GM23338 (cell line): Measurements from ENCODE around the gene NUP205. TPM values are rescaled to one million over a fixed set of nuclear protein-coding genes. Genes with fewer than 3 reads are reported as not detected.

Experiments used
- ATAC-seq: fragments of 200-7000 bp; cut with Tn5 transposase; 3 replicates; pipeline ENCODE4 v1.9.1; 2020
- DNase-seq: peaks from one replicate; pipeline ENCODE4 v3.0.0-alpha.2; 2015; ENCODE audit warnings: low spot score
- H2AFZ ChIP-seq: fragments of 200-600 bp; sonication (generic); 2 replicates; pipeline ENCODE4 v1.8.0; 2016; ENCODE audit warnings: antibody characterized with exemption, mild to moderate bottlenecking, moderate library complexity
- H3F3A ChIP-seq: fragments of 200-600 bp; sonication (generic); replicated peaks from 2 replicates; pipeline ENCODE4 v1.8.0; 2017; ENCODE audit warnings: antibody characterized with exemption, mixed run types, low read depth
- H3K27ac ChIP-seq: fragments of 200-600 bp; sonication (generic); 2 replicates; pipeline ENCODE4 v1.6.1; 2016; ENCODE audit warnings: low read depth
- H3K27me3 ChIP-seq: fragments of 200-600 bp; sonication (generic); 2 replicates; pipeline ENCODE4 v1.8.0; 2016; ENCODE audit warnings: mild to moderate bottlenecking, mixed run types, moderate library complexity; ENCODE audit not compliant: insufficient read depth
- H3K36me3 ChIP-seq: fragments of 200-600 bp; sonication (generic); 2 replicates; pipeline ENCODE4 v1.8.0; 2016; ENCODE audit warnings: mild to moderate bottlenecking; ENCODE audit not compliant: insufficient read depth
- H3K4me1 ChIP-seq: fragments of 200-600 bp; sonication (generic); 2 replicates; pipeline ENCODE4 v1.8.0; 2016; ENCODE audit warnings: mild to moderate bottlenecking, moderate library complexity; ENCODE audit not compliant: insufficient read depth
- H3K4me2 ChIP-seq: fragments of 200-600 bp; sonication (generic); 2 replicates; pipeline ENCODE4 v1.7.1; 2017; ENCODE audit warnings: mixed run types
- H3K4me3 ChIP-seq: fragments of 200-600 bp; sonication (generic); 2 replicates; pipeline ENCODE4 v1.6.1; 2016; ENCODE audit warnings: mixed run types
- H3K79me2 ChIP-seq: fragments of 200-600 bp; sonication (generic); replicated peaks from 2 replicates; pipeline ENCODE4 v1.8.0; 2017; ENCODE audit warnings: mild to moderate bottlenecking; ENCODE audit not compliant: insufficient read depth
- H3K9me2 ChIP-seq: fragments of 200-600 bp; sonication (generic); 2 replicates; pipeline ENCODE4 v1.8.0; 2017; ENCODE audit not compliant: insufficient read depth
- H4K20me1 ChIP-seq: fragments of 200-600 bp; sonication (generic); replicated peaks from 2 replicates; pipeline ENCODE4 v1.8.0; 2017; ENCODE audit warnings: mild to moderate bottlenecking; ENCODE audit not compliant: insufficient read depth
- H3K27ac Mint-ChIP-seq: 2 replicates; pipeline ENCODE4 v1.8.0; 2020; ENCODE audit warnings: inconsistent platforms, mild to moderate bottlenecking, moderate library complexity, mixed read lengths
- H3K27me3 Mint-ChIP-seq: 3 replicates; pipeline ENCODE4 v1.8.0; 2022; ENCODE audit warnings: low read depth, mild to moderate bottlenecking, moderate library complexity, mixed read lengths, inconsistent platforms; ENCODE audit not compliant: insufficient read depth, poor library complexity
- H3K36me3 Mint-ChIP-seq: 3 replicates; pipeline ENCODE4 v1.8.0; 2021; ENCODE audit warnings: low read depth, mild to moderate bottlenecking, inconsistent platforms, moderate library complexity, mixed read lengths
- H3K4me1 Mint-ChIP-seq: 3 replicates; pipeline ENCODE4 v1.8.0; 2020; ENCODE audit warnings: mild to moderate bottlenecking, inconsistent platforms, mixed read lengths
- H3K4me3 Mint-ChIP-seq: 3 replicates; pipeline ENCODE4 v1.8.0; 2021; ENCODE audit warnings: moderate library complexity, mild to moderate bottlenecking, inconsistent platforms, mixed read lengths
- H3K9me3 Mint-ChIP-seq: 3 replicates; pipeline ENCODE4 v1.8.0; 2020; ENCODE audit warnings: moderate library complexity, mild to moderate bottlenecking, inconsistent platforms, mixed read lengths
- CREB1 ChIP-seq: fragments of 250-450 bp; sonication (Bioruptor Pico); IDR thresholded peaks from 2 replicates; pipeline ENCODE4 v1.5.0; 2020; ENCODE audit warnings: low read depth, mild to moderate bottlenecking, moderate library complexity
- EZH2 ChIP-seq: fragments of 200-600 bp; sonication (generic); IDR thresholded peaks from one replicate; pipeline ENCODE4 v1.8.0; 2017; ENCODE audit warnings: antibody characterized with exemption, mild to moderate bottlenecking, low read depth; ENCODE audit not compliant: unreplicated experiment
- EZH2phosphoT487 ChIP-seq: fragments of 200-600 bp; sonication (generic); IDR thresholded peaks from one replicate; pipeline ENCODE4 v1.8.1; 2018; ENCODE audit warnings: antibody characterized with exemption; ENCODE audit not compliant: unreplicated experiment
- POLR2AphosphoS5 ChIP-seq: IDR thresholded peaks from 2 replicates; pipeline ENCODE4 v1.6.1; 2016; ENCODE audit warnings: antibody characterized with exemption, low read depth
- STAT1 ChIP-seq: IDR thresholded peaks from one replicate; pipeline ENCODE4 v1.6.1; 2016; ENCODE audit warnings: antibody characterized with exemption; ENCODE audit not compliant: unreplicated experiment
- ZNF114 ChIP-seq: fragments of 250-450 bp; sonication (Bioruptor Pico); IDR thresholded peaks from 2 replicates; pipeline ENCODE4 v1.5.0; 2020; ENCODE audit warnings: mild to moderate bottlenecking, moderate library complexity
- ZNF331 ChIP-seq: fragments of 250-450 bp; sonication (Bioruptor Pico); IDR thresholded peaks from 2 replicates; pipeline ENCODE4 v1.5.0; 2020; ENCODE audit warnings: low read depth, mild to moderate bottlenecking, moderate library complexity
- polyA plus RNA-seq: library from polyadenylated mRNA; unstranded; fragments of >200 nt; fragmentation: Nextera tagmentation; extraction: Ambion mirVana; gene quantifications from 2 replicates; pipeline ENCODE4 v1.2.1, GENCODE V29; 2016
- total RNA-seq: library from RNA; depleted of rRNA; stranded (reverse); fragments of >200 nt; shearing (Covaris generic); gene quantifications from 2 replicates; pipeline ENCODE4 v1.2.3, GENCODE V29; 2014
- TF ChIP-seq, protein P1 (sequence below): fragments of 250-450 bp; sonication (Bioruptor Pico); IDR thresholded peaks from 2 replicates; pipeline ENCODE4 v1.5.0; 2020; ENCODE audit warnings: mild to moderate bottlenecking, moderate library complexity
- TF ChIP-seq, protein P2 (sequence below), 2 experiments: fragments of 200-600 bp in 1 of 2; sonication (generic) in 1 of 2; conservative IDR thresholded peaks; 2 replicates each; pipeline versions ENCODE4 v1.5.1 to v1.6.1; 2016 to 2017; ENCODE audit warnings: antibody characterized with exemption in 2 of 2, low read depth in 2 of 2, mild to moderate bottlenecking in 2 of 2, moderate library complexity in 1 of 2
- TF ChIP-seq, protein P3 (sequence below): IDR thresholded peaks from 2 replicates; pipeline ENCODE4 v1.6.1; 2016; ENCODE audit warnings: antibody characterized with exemption
- TF ChIP-seq, protein P4 (sequence below): IDR thresholded peaks from one replicate; pipeline ENCODE4 v1.6.1; 2018; ENCODE audit warnings: antibody characterized with exemption; ENCODE audit not compliant: unreplicated experiment

The NUP205 gene
- total and polyA plus RNA-seq, 2 experiments from 2014 or later = 150 to 212 TPM

DNA sequence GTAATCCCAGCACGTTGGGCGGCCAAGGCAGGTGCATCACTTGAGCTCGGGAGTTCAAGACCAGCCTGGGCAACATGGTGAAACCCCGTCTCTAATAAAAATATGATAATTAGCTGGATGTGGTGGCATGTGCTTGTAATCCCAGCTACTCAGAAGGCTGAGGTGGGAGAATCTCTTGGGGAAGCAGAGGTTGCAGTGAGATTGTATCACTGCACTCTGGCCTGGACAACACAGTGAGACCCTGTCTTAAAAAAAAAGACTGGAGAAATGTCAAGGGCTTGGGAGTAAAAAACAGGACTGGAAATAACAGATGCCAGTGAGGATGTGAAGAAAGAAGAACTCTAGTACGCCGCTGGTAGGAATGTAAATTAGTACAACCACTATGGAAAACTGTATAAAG, 16.7 kb upstream of the NUP205 start (continued):
- TF ChIP-seq, protein P1, sequence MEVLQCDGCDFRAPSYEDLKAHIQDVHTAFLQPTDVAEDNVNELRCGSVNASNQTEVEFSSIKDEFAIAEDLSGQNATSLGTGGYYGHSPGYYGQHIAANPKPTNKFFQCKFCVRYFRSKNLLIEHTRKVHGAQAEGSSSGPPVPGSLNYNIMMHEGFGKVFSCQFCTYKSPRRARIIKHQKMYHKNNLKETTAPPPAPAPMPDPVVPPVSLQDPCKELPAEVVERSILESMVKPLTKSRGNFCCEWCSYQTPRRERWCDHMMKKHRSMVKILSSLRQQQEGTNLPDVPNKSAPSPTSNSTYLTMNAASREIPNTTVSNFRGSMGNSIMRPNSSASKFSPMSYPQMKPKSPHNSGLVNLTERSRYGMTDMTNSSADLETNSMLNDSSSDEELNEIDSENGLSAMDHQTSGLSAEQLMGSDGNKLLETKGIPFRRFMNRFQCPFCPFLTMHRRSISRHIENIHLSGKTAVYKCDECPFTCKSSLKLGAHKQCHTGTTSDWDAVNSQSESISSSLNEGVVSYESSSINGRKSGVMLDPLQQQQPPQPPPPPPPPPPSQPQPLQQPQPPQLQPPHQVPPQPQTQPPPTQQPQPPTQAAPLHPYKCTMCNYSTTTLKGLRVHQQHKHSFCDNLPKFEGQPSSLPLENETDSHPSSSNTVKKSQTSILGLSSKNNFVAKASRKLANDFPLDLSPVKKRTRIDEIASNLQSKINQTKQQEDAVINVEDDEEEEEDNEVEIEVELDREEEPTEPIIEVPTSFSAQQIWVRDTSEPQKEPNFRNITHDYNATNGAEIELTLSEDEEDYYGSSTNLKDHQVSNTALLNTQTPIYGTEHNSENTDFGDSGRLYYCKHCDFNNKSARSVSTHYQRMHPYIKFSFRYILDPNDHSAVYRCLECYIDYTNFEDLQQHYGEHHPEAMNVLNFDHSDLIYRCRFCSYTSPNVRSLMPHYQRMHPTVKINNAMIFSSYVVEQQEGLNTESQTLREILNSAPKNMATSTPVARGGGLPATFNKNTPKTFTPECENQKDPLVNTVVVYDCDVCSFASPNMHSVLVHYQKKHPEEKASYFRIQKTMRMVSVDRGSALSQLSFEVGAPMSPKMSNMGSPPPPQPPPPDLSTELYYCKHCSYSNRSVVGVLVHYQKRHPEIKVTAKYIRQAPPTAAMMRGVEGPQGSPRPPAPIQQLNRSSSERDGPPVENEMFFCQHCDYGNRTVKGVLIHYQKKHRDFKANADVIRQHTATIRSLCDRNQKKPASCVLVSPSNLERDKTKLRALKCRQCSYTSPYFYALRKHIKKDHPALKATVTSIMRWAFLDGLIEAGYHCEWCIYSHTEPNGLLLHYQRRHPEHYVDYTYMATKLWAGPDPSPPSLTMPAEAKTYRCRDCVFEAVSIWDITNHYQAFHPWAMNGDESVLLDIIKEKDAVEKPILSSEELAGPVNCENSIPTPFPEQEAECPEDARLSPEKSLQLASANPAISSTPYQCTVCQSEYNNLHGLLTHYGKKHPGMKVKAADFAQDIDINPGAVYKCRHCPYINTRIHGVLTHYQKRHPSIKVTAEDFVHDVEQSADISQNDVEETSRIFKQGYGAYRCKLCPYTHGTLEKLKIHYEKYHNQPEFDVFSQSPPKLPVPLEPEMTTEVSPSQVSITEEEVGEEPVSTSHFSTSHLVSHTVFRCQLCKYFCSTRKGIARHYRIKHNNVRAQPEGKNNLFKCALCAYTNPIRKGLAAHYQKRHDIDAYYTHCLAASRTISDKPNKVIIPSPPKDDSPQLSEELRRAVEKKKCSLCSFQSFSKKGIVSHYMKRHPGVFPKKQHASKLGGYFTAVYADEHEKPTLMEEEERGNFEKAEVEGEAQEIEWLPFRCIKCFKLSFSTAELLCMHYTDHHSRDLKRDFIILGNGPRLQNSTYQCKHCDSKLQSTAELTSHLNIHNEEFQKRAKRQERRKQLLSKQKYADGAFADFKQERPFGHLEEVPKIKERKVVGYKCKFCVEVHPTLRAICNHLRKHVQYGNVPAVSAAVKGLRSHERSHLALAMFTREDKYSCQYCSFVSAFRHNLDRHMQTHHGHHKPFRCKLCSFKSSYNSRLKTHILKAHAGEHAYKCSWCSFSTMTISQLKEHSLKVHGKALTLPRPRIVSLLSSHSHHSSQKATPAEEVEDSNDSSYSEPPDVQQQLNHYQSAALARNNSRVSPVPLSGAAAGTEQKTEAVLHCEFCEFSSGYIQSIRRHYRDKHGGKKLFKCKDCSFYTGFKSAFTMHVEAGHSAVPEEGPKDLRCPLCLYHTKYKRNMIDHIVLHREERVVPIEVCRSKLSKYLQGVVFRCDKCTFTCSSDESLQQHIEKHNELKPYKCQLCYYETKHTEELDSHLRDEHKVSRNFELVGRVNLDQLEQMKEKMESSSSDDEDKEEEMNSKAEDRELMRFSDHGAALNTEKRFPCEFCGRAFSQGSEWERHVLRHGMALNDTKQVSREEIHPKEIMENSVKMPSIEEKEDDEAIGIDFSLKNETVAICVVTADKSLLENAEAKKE = no peak
- TF ChIP-seq, protein P2, sequence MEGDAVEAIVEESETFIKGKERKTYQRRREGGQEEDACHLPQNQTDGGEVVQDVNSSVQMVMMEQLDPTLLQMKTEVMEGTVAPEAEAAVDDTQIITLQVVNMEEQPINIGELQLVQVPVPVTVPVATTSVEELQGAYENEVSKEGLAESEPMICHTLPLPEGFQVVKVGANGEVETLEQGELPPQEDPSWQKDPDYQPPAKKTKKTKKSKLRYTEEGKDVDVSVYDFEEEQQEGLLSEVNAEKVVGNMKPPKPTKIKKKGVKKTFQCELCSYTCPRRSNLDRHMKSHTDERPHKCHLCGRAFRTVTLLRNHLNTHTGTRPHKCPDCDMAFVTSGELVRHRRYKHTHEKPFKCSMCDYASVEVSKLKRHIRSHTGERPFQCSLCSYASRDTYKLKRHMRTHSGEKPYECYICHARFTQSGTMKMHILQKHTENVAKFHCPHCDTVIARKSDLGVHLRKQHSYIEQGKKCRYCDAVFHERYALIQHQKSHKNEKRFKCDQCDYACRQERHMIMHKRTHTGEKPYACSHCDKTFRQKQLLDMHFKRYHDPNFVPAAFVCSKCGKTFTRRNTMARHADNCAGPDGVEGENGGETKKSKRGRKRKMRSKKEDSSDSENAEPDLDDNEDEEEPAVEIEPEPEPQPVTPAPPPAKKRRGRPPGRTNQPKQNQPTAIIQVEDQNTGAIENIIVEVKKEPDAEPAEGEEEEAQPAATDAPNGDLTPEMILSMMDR (conservative IDR thresholded peaks at IDR 0.05; ENCODE audit: low read depth in 2 of 2) = no peak
- no peak for TF ChIP-seq EZH2
- no peak for TF ChIP-seq STAT1
- no peak for TF ChIP-seq POLR2AphosphoS5

DNA sequence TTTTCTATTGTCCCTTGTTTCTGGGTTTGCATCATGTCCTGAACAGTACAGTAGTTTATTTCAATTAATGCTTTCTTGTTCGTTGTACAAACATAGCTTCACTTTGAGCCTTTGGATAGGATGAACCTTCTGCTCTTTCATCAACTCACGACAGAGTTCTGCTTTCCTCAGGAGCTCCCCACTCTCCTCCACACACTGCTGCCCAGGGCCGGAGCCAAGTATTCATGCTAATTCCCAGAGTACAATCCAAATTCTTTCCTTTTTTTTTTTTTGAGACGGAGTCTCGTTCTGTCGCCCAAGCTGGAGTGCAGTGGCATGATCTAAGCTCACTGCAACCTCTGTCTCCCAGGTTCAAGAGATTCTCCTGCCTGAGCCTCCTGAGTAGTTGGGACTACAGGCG, 7.5 kb upstream of the NUP205 start:
- no peaks in the 10 kb centered on the region for H3K9me3 Mint-ChIP-seq
- H3K36me3 Mint-ChIP-seq = no peaks in the 10 kb centered on the region
- H3K4me1 Mint-ChIP-seq = no peaks in the 10 kb centered on the region
- ATAC-seq (no peak), DNase-seq (no peak)
- no peaks in the 10 kb centered on the region for H3K79me2 ChIP-seq
- H3K27me3 Mint-ChIP-seq = no peaks in the 10 kb centered on the region
- no peaks in the 10 kb centered on the region for H3K9me2 ChIP-seq
- H3K27ac Mint-ChIP-seq = peak overlapping the region; percentile 31; the same call in 1 of the 2 replicates
- no peak overlapping the region for H3K27ac ChIP-seq
- peak overlapping the region; percentile 83 for H2AFZ ChIP-seq
- no peak overlapping the region for H3K4me3 Mint-ChIP-seq
- H3K4me2 ChIP-seq = no peak overlapping the region
- H4K20me1 ChIP-seq = no peaks in the 10 kb centered on the region
- H3K4me1 ChIP-seq = no peaks in the 10 kb centered on the region
- no peak overlapping the region for H3K4me3 ChIP-seq
- no peaks in the 10 kb centered on the region for H3K36me3 ChIP-seq
- no peaks in the 10 kb centered on the region for H3F3A ChIP-seq
- H3K27me3 ChIP-seq = no peaks in the 10 kb centered on the region
- TF ChIP-seq, protein P2 (conservative IDR thresholded peaks at IDR 0.05; ENCODE audit: low read depth in 2 of 2) = no peak
- TF ChIP-seq, protein P3, sequence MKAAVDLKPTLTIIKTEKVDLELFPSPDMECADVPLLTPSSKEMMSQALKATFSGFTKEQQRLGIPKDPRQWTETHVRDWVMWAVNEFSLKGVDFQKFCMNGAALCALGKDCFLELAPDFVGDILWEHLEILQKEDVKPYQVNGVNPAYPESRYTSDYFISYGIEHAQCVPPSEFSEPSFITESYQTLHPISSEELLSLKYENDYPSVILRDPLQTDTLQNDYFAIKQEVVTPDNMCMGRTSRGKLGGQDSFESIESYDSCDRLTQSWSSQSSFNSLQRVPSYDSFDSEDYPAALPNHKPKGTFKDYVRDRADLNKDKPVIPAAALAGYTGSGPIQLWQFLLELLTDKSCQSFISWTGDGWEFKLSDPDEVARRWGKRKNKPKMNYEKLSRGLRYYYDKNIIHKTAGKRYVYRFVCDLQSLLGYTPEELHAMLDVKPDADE = no peak
- TF ChIP-seq, protein P4, sequence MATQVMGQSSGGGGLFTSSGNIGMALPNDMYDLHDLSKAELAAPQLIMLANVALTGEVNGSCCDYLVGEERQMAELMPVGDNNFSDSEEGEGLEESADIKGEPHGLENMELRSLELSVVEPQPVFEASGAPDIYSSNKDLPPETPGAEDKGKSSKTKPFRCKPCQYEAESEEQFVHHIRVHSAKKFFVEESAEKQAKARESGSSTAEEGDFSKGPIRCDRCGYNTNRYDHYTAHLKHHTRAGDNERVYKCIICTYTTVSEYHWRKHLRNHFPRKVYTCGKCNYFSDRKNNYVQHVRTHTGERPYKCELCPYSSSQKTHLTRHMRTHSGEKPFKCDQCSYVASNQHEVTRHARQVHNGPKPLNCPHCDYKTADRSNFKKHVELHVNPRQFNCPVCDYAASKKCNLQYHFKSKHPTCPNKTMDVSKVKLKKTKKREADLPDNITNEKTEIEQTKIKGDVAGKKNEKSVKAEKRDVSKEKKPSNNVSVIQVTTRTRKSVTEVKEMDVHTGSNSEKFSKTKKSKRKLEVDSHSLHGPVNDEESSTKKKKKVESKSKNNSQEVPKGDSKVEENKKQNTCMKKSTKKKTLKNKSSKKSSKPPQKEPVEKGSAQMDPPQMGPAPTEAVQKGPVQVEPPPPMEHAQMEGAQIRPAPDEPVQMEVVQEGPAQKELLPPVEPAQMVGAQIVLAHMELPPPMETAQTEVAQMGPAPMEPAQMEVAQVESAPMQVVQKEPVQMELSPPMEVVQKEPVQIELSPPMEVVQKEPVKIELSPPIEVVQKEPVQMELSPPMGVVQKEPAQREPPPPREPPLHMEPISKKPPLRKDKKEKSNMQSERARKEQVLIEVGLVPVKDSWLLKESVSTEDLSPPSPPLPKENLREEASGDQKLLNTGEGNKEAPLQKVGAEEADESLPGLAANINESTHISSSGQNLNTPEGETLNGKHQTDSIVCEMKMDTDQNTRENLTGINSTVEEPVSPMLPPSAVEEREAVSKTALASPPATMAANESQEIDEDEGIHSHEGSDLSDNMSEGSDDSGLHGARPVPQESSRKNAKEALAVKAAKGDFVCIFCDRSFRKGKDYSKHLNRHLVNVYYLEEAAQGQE = no peak
- TF ChIP-seq CREB1 (CRISPR knock-in tag) (no peak), STAT1 (no peak), ZNF114 (CRISPR knock-in tag) (no peak), ZNF331 (CRISPR knock-in tag) (no peak), EZH2phosphoT487 (no peak)
